ENCODE measurements around the gene LGI1. TPM values are rescaled to one million over a fixed set of nuclear protein-coding genes. Genes with fewer than 3 reads are reported as not detected.

The LGI1 gene
- total and polyA plus RNA-seq, 12 donors, result 0.03 to 0.68 (median 0.42) TPM; not detected in 6

DNA sequence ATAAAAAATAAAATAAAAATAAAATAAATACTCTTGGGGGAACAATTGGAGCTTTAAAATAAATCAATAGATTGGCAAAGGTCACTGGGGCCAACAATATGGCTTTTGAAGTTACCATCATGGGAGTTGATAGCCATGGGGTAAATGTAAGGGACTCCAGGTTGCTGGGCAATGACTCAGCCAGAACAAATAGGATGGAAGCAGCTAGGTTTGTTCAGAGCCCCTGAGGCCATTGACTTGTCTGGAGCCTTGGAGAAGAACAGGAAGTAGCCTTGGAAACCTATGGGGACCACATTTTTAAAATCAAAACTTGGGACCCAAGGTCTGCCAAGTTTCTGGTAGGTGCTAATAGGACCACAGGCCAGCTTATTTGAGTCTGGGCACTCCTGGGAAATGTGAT is 35.2 kb upstream of the LGI1 start:
- no peak for DNase-seq
- TF ChIP-seq, protein P1, sequence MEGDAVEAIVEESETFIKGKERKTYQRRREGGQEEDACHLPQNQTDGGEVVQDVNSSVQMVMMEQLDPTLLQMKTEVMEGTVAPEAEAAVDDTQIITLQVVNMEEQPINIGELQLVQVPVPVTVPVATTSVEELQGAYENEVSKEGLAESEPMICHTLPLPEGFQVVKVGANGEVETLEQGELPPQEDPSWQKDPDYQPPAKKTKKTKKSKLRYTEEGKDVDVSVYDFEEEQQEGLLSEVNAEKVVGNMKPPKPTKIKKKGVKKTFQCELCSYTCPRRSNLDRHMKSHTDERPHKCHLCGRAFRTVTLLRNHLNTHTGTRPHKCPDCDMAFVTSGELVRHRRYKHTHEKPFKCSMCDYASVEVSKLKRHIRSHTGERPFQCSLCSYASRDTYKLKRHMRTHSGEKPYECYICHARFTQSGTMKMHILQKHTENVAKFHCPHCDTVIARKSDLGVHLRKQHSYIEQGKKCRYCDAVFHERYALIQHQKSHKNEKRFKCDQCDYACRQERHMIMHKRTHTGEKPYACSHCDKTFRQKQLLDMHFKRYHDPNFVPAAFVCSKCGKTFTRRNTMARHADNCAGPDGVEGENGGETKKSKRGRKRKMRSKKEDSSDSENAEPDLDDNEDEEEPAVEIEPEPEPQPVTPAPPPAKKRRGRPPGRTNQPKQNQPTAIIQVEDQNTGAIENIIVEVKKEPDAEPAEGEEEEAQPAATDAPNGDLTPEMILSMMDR (IDR thresholded peaks at IDR 0.05), result no peak
- ATAC-seq, result no peak
- Histone ChIP-seq H3K27me3 (peaks cover 0 to 34% (median 16%) of the 10 kb centered on the region in 7 donors), H3K36me3 (no peaks in the 10 kb centered on the region), H3K27ac (no peak overlapping the region), H3K4me1 (no peaks in the 10 kb centered on the region), H3K4me3 (no peak overlapping the region), H3K9me3 (no peaks in the 10 kb centered on the region)
- intact Hi-C loops (cut with DNase I), result no loop called here

DNA sequence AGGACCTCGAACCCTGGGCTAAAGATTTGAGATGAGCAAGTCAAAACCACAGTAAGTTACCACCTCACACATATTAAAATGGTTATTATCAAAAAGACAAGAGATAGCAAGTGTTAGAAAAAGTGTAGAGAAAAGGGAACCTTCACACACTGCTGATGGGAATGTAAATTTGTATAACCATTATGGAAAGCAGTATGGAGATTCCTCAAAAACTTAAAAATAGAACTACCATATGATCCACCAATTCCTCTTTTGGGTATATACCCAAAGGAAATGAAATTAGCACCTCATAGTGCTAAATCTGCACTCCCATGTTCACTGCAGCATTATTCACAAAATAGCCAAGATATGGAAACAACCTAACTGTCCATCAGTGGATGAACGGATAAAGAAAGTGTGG is 34.6 kb upstream of the LGI1 start:
- H3K27ac ChIP-seq, result no peak overlapping the region
- no peak for ATAC-seq
- no peaks in the 10 kb centered on the region for H3K9me3 ChIP-seq
- H3K27me3 ChIP-seq, result peaks cover 0 to 37% (median 21%) of the 10 kb centered on the region in 7 donors
- no peaks in the 10 kb centered on the region for H3K36me3 ChIP-seq
- intact Hi-C loops (cut with DNase I), result no loop called here
- no peaks in the 10 kb centered on the region for H3K4me1 ChIP-seq
- WGBS, 2 donors, result 82 to 86% methylated on average over 2 of the region's 2 CpGs
- TF ChIP-seq, protein P1 (IDR thresholded peaks at IDR 0.05), result no peak
- DNase-seq, result no peak
- H3K4me3 ChIP-seq, result no peak overlapping the region

- no peak for ATAC-seq
- WGBS, 2 donors, result 70 to 71% methylated on average over 1 of the region's 1 CpG
- intact Hi-C loops (cut with DNase I), result no loop called here
Observed at GRCh38 chr10:93726024-93726423, 31.7 kb upstream of the LGI1 start.

DNA sequence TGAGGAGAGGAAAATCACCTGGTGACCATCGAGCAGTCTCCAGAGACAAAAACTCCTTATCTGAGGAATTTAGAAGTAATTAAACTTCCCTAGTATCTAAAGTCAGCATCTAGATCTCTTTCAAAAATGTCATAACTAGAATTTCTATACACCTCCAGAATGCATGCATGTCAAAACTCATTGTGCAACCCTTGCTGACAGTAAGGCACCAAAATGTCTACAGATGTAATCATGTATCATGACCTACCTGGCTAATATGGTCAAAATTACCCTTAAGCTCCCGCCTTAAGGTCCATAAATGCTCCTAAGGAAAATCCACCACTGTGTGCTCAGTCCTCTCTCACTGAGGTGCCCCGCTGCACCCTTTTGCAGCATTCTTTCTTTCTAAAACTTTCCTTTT is 16.4 kb upstream of the LGI1 start:
- no peak overlapping the region for H3K4me3 ChIP-seq
- intact Hi-C loops (cut with DNase I), result loop anchor here in 1 of 10 donors (5.0 kb wide), 1 partner anchor 76 kb away; no protein-coding TSS in a partner anchor
- H3K4me1 ChIP-seq, result peaks cover 0 to 14% (median 0%) of the 10 kb centered on the region in 9 donors
- 66 to 71% methylated on average over 3 of the region's 3 CpGs for WGBS, 2 donors
- peaks cover 0 to 5% (median 0%) of the 10 kb centered on the region in 7 donors for H3K27me3 ChIP-seq
- no peaks in the 10 kb centered on the region for H3K9me3 ChIP-seq
- TF ChIP-seq, protein P1 (IDR thresholded peaks at IDR 0.05), result no peak
- no peaks in the 10 kb centered on the region for H3K36me3 ChIP-seq
- H3K27ac ChIP-seq, result no peak overlapping the region
- DNase-seq (no peak), ATAC-seq (no peak)

More at GRCh38 chr10:93726024-93726423, 31.7 kb upstream of the LGI1 start:
- TF ChIP-seq, protein P1 (IDR thresholded peaks at IDR 0.05), result no peak
- Histone ChIP-seq H3K4me3 (no peak overlapping the region), H3K27me3 (peaks cover 0 to 39% (median 18%) of the 10 kb centered on the region in 7 donors), H3K9me3 (no peaks in the 10 kb centered on the region), H3K36me3 (no peaks in the 10 kb centered on the region), H3K4me1 (no peaks in the 10 kb centered on the region), H3K27ac (no peak overlapping the region)
- DNase-seq, result no peak
